DMS79 treated with DMSO at 0.1 percent for 48 hours (cell line): ENCODE data around the gene MVB12B.
A peak's percentile ranks its signal among the peaks of the same experiment; 100 is the strongest.

Experiments
- DNase-seq: peaks from one replicate; lab custom pipeline; 2025; lab: John Stamatoyannopoulos, UW

MVB12B gene

DNA sequence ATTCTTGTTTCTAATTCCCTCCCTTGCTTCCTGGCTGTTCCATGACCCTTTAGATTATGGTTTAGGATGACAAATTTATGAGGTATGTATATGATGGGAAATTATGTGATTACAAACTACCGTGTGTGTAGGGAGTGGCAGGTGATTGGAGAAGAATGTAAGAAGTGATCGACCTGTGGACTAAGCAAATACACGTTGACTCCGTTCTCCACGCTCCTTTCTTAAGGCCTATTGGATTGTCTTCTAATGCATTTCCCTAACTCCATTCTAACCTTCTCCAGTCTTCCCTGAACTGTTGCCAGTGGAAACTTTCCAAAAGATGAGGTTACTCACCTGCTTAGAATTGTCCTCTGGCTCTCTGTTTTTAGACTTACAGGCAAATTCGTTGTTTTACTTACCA, 36.6 kb downstream of the MVB12B start:
- no peak for DNase-seq

DNA sequence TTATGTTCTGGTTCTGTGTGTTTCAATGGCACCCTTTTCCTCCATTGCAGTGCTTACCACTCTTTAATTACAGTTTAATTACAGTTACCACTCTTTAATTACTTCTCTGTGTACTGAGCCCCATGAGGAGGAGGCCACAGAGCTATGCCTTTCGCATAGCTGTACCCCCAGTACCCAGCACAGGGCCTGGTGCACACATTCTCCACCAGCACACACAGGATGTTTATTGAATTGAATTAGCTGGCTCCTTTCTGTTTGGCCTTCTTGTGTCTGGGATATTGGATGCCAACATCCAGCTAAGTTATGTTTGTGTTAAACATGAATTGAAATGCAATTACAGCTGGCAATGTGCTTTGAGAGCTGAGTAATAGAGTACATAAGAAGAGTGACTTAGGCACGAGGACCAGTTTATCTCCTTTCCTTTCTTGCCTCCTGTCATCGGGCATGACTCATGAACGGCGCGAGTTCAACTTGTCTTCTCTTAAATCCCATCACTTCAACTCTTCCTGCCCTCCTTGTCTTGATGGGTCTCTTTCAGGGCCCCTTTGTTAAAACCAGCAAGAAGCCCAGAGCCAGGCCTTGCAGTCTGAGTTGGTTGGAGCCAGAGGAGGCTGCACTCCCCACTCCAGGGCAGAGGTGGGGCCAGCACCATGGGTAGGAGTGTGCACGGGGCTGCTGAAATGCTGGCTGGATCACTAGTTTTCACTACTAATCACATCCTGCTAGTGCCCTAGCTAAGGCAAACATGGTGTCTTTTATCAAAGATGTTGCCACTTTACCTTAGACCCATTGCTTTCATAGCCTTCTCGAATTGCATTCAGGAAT, 37.4 kb downstream of the MVB12B start:
- DNase-seq: no peak

DNA sequence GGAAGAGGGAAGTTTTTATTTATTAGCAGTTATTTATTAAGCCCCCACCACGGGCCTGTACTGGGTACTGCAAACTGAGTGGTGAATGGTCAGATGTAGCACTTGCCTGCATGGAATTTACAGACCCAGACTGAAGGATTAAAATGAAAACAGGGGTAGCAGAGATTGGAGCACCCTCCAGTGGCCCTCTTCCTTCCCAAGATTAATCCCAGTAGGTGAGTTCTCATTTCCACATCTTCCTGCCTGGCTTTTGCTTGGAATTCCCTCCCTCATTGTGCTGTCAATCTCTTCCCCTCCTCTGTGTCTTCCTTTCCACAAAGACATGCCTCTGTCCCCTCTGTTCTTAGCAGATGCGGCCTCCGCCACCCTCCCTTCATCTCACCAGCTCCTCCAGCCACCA, 39.2 kb downstream of the MVB12B start:
- peak; percentile 8 for DNase-seq

DNA sequence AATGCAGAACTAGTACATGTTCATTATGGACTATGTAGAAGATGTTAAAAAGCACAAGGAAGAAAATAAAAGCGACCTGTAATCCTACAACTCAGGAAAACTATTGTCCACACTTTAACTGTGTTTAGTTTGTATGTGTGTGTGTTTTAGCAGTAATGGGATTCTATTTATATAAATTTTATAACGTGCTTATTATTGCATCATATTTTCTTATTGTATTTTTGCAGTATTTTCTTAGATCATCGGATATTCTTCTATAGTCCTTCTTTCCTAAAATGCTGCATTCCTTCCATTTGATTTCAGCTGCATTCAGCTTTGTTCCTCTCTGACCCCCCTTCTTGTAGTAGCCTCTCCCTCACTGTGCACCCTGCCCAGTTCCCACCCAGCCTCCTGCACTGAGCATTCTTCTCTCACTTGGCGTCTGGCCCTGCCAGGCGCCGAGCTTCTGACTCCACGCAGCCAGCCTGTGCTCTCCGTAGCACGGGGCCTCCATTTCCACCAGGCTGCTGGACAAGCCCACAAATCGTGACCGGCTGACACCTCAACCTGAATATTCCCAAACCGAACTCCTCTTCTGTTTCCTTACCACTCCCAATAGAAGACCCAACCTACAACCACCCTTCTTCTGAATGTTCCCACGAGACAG, 39.9 kb downstream of the MVB12B start:
- DNase-seq: peak; percentile 27

DNA sequence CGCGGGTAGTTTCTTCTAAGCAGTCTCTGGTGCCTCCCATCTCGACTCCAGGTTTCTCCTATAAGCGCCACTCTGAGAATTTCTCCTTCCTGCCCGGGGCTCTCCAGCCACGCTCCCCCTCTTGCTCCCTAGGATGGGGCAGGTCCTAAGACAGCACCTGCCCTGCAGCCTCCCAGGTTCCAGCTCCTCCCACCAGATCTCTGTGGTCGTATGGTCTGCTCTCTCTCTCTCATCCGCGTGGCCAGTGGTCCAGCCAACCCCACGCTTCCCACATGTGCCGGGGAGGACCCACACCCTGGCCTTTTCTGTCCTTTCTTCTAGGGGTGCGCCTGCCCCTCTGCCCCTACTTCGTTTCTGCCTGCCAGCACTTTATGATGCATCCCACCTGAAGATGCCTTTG, 40.5 kb downstream of the MVB12B start:
- DNase-seq: peak; percentile 71

DNA sequence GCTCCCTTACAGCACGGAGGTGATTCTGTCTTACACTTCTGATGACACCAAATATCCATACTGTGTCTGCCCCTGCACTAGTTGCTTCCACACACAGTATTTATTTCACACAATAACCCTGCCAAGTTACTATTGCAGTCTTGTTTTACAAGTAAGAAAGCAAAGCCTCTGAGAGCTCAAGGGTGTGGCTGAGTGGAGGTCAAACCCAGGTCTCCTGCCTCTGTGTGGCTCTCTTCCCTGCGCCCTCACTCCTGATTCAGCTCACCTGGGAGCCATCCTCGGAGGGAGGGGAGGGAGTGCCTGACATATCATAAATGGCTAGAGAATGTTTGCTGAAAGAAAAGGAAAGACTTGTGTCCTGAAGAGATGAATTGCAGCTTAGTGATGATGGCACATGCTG, 41.0 kb downstream of the MVB12B start:
- peak; percentile 71 for DNase-seq

DNA sequence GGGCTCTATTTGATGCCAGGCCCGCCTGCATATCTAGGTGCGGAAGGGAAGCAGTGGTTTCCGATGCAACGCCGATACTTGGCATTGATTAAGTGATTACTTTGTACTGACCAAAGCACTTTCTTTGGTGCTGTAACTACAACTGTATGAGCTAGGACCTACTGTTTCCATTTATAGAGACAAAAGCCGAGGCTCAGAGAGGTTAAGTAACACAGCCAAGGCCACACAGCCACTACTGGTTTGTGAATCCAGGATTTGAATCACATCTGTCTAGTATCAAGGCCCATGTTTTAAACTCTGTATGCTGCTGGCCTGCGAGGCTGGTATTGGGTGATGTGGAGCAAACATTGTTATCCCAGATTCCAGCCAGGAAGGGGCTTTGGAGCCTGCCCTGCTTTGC, 41.4 kb downstream of the MVB12B start:
- DNase-seq: no peak

DNA sequence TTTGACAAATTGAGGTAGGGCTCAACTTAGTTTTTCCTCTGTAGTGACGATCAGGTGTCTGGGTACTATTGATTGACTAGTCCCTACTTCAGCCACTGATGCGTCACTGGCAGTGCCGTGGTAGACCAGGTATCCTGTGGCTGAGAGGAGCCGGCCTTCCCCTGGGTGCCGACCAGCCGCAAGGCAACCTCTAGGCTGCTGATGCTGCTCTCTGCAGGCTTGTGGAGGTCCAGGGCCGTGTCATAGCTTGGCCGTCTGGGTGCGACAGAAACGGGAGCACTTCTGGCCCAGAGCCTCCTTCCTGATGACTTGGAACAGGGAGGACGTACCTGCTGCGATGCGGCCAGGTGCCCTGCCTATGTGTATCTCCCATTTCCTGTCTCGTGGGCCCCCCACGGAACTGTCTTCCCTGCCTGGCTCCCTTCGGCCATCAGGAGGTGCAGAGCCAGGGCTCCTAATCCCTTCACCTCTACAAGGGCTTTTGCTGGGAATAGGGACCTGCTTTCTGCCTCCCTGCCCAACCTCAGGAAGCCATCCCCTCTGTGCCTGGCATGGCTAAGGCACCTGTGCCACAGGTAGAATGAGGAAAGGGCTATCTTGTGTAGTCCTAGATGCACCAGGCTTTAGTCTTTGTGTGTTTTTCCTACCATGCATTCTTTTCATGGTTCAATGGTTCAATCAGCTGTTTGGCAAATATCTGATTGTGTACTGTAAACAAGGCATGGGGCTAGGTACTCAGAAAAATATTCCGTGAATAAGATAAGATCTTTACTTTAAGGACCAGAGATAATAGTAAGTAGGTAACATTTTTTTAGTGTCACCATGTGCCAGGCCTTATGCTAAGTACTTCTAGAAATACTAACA, 44.6 kb downstream of the MVB12B start:
- DNase-seq: peak; percentile 14

DNA sequence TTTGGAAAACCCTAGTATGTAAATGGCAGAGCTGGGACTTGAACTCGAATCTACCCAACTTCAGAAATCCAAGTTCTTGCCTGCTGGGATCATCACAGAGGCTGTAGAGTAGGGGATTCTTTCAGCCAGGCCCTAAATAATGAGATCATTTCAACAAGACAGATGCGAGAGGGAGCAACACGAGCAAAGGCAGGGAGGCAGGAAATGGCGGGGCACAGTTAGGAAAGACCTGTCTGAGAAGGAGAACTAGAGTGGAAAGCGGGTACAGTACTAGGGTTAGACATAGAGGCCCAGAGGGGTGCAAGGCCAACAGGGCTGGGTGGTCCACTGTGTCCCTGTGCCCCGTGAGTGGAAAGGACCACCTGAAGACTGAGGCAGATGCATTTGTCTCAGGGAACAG, 46.1 kb downstream of the MVB12B start:
- peak; percentile 27 for DNase-seq

DNA sequence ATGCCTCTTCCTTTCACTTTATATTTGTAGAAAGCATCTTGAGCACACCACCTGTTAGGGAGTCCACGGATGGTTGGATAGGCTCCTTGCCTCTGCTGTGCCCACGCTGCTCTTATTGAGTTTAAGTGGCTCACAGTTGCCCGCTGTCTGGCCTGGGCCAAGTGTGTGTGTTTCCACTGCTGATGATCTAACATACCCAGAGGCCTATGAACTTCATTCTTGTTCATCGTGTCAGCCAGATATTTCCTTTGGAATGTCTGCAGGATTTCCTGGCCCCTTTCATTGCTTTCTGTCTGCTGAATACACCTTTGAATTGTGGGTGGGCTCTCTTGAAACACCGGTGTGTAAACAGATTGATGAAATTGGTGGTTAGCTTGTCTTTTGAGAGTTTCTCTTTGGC, 46.6 kb downstream of the MVB12B start:
- DNase-seq: peak; percentile 88

DNA sequence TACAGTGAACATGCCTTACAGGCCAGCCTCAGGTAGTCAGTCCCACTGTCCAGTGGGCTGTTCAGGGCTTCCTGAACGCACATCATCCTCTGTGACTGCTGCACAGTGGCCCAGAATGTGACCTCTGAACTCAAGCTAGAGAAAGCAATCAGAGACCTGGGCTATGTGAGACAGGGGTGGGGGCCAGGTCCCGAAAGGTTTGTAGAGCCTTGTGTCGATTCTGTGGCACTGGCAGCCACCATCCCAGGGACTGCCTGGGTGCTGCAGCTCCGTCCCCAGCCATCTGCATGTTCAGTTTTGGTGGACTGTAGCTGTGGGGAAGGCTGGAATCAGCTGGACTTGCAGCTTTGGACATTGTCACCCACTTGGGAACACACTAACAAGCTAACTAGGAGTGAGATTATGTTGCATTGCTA, 47.7 kb downstream of the MVB12B start:
- no peak for DNase-seq

DNA sequence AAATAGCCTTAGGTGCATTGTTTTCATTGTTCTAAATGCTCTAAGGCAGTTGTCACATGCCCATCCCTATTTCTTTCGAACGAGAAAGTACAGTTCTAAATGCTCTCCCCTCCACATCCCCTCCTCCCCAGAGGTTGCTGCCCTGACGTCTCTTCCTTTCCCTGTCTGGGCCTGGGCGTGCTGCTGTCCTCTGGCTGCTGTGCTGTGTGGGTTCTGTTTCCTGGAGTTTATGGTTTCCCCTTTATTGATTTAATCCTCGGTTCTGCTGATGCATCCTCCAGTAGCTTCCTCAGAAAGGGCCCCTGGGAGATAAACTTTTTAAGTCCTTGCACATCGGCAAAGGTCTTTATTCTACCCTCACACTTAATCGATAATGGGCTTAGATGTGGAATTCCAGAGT, 48.8 kb downstream of the MVB12B start:
- DNase-seq: no peak

DNA sequence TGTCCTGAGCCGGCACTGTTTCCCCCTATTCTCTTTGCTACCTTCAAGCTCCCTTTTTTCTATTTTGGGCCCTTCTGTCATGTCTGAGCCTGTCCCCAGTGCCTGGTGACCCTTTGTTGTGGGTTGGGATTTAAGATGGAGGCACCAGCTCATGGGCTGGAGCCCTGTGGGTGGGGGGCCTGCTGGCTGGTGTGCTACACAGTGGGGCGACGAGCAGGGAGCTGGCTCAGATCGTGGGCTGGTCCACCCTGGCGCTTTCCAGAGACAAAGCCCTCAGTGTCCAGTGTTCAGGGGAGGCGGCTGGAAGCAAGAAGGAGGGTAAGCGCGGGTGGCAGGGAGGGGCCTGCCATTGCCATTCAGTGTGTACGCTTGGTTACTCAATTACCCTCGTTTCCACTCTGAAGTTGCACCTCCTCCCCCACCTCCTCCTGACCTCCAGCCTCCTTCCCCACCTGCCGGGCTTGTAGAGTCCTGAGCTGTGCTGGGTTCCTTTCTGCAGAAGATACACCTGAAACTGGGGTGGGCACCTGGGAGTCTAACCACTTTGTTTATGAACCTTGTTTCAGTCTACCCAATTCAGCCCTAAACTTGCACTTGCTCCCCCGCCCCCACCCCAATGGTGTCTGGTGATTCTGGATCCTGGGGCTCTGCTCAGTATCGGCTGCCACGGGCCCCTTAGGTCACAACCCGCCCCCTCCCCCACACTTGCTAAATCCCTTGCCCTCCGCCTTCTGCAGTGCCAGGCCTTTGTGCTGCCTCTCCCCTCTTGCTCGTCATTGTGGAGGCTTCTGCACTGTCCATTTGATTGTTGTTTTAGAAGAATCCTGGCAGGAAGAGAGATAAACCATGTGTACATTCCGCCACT, 49.9 kb downstream of the MVB12B start:
- DNase-seq: no peak

DNA sequence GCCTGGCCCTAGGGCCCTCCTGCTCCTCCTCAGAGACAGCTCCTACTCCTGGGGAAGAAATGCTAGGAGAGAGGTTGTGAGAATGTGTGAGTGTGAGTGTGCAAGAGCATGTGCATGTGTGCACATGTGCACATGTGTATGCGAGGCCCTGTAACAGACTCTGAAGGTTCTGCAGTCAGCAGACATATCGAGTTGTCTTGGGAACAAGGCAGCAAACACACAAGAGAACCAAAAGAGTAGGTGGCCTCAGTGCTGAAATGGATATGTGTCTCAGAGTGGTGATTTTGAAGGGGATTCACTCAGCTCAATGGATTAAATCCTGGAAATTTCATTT, 50.5 kb downstream of the MVB12B start:
- DNase-seq: no peak

DNA sequence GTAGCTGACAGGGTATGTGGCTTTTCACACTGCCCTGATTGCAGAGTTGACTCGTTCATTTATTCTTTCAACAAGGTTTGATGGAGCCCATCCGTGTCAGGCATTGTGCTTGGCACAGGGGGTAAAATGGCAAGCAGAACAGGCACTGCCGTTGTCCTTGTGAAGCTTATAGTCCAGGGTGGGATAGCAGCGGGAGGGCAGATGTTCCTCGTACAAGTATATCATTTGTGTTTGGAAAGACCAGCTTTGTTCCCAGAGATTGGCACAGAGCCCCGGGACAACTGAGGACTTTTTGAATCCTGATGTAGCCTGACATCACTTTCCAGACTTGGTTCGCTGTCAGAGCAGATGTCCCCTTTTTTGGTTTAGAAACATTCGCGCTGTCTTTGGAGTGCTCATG, 50.9 kb downstream of the MVB12B start:
- DNase-seq: no peak

DNA sequence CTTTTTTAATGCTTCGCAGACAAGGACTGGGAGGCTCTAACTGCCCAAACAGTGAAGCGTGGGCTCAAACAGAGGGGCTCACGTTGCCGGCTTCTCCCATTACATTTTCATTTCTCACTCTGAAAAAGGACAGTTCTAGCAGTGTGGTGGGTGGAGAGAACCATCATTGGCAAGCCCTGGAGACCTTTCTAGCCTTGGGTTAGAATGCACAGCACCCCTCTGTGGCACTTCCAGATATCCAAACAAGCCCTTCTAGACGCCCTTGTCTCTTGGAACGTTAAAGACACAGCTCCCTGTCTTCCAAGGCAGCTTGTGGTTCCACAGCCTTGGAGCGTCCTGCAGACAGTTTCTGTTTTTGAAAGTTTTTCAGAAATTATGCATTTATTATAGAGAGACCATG, 52.1 kb downstream of the MVB12B start:
- no peak for DNase-seq

DNA sequence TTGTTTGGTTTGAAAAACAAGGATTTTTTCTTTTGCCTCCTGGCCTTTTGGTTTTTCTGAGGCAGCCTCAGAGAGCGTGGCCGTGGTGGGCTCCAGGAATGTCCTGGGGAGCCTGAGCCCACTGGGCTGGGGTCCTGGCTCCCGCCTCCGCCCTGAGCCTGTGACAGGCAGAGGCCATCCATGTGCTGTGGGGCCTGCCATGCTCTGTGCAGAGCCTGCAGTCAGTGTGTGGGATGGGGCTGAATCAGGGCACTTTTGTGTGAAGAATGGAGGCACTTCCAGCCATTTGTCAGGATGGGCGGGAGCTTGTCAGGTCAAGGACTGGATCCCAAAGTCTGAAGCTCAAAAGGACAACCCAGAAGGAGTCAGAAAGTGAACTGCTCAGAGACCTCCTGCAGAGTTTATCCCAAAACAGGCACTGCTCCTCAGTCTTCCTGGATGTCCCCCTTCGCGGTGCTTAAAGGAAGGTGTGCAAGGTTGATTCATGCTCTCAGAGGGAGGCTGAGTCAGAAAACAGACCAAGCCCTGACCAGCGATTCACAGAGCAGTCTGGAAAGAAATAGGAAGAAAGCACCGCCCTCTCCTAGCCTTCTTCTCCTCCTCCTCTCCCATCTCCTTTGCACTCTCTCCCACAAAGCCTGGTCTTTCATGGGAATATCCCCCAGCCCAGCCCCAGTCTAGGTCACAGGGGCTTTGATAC, 53.2 kb downstream of the MVB12B start:
- no peak for DNase-seq

DNA sequence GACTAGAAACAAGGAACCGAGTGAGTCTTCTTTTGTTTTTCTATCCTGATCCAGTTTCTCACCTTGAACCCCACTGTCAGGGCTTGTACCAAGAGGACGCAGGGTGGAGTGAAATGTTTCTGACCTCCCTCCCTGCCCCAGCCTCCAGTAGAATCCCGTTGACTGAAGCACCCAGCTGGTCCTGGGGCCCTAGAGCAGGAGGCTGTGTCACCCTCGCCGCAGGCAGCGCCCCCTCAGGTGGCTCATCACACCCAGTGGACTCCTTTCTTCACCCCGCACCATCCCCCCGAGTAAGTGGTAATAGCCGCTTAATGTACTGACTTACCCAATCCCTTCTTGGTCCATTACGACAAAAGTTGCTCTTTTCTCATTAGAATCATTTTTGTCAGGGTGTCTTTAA, 53.8 kb downstream of the MVB12B start:
- no peak for DNase-seq

DNA sequence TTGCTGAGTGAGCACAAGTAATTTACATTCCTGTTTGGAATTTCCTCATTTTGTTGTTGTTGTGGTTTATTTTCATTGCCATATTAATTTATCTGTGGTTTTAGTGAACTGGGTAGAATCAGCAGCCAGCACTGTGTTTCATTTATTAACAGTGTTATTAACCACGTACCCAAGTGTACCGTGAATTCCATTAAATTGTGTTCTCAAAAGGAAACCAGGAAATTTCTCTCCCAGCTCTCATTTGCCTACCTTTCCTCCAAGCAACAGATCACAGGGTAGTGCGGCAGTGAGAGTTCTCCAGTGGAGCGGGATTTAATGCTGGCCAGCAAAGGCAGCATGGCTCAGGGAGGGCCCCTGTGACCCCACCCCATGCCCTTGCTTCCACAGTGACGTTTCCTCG, 54.6 kb downstream of the MVB12B start:
- DNase-seq: no peak

DNA sequence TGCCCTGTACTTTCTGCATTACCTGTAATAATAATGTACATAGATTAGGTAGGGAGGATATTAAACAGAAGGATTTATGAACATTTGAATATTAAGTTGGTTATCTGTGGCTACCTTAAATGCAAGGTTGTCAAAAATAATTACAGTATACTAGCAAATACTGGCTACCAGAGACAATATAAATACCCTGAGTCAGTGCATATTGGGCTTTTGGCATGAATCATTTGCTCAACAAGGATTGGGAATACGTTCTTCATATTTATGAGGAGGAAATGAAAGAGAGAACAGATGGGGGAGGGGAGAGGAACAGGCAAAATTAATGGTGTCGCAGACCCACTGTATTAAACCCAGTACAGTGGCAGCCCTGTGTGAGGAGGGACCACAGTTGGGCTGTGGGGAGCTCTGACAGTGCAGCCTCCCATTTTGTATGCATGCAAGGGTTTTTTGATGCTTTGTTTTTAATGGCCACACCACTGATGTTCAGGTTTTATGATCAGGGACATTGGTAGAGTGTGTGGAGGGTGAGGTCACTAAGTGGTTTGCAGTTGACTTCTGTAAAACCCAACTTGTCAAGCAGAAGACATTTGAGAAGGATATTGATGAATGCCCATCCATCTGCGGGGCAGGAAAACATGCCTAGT, 56.9 kb downstream of the MVB12B start:
- no peak for DNase-seq

DNA sequence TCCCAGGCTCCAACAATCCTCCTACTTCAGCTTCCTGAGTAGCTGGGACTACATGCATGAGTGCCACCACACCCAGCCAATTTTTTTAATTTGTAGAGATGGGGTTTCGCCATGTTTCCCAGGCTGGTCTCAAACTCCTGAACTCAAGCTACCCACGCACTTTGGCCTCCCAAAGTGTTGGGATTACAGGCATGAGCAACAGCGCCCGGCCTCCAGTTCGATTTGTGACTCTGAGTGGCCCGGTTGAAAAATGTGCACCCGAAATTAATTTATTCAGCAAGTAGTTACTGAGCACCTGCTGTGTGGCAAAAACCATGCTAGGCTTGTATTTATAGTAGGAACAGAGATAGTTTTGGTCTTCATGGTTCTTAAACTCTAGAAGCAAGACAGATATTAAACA, 58.3 kb downstream of the MVB12B start:
- DNase-seq: no peak
